Panc1 (cell line): ENCODE measurements around the gene GJB6. TPM values are rescaled to one million over a fixed set of nuclear protein-coding genes. Genes with fewer than 3 reads are reported as not detected.

ENCODE experiments used
- ATAC-seq: fragments of 200-7000 bp; cut with Tn5 transposase; 2 replicates; pipeline ENCODE4 v1.9.1; 2020; ENCODE audit warnings: mild to moderate bottlenecking, moderate library complexity
- BruUV-seq: library from RNA; stranded (reverse); fragments of 400-500 nt; replicated peaks from 2 replicates; lab custom pipeline; 2021; lab: Mats Ljungman, UMichigan
- CTCF ChIA-PET: fragments of 300-600 bp; sonication (Branson Sonifier 250); formaldehyde crosslinking; loops from one replicate; lab custom pipeline; 2022; ENCODE audit warnings: antibody characterized with exemption; lab: Charles Lee
- POLR2A ChIA-PET: fragments of 300-600 bp; sonication (Branson Sonifier 250); formaldehyde crosslinking; loops from one replicate; lab custom pipeline; 2022; ENCODE audit warnings: antibody characterized with exemption; lab: Charles Lee
- DNase-seq: peaks from one replicate; pipeline ENCODE4 v3.0.0-alpha.2; 2010; ENCODE audit warnings: low read depth, low spot score
- H3K27ac ChIP-seq: 2 replicates; pipeline ENCODE4 v1.5.1; 2011; ENCODE audit warnings: mild to moderate bottlenecking, low read length, inconsistent platforms
- H3K27me3 ChIP-seq: fragments of 200-500 bp; sonication (Bioruptor generic); 2 replicates; pipeline ENCODE4 v1.6.0; 2014; ENCODE audit warnings: low read length, inconsistent platforms; ENCODE audit not compliant: control insufficient read depth, insufficient read depth
- H3K36me3 ChIP-seq: fragments of 200-500 bp; sonication (Bioruptor generic); 2 replicates; pipeline ENCODE4 v1.5.1; 2014; ENCODE audit warnings: inconsistent platforms, mild to moderate bottlenecking, low read length, moderate library complexity; ENCODE audit not compliant: control insufficient read depth, insufficient read depth
- H3K4me1 ChIP-seq: 2 replicates; pipeline ENCODE4 v1.5.1; 2011; ENCODE audit warnings: inconsistent platforms, mild to moderate bottlenecking, low read length, moderate library complexity; ENCODE audit not compliant: control insufficient read depth, insufficient read depth
- H3K4me3 ChIP-seq, 2 experiments: 2 replicates each; pipeline ENCODE4 v1.5.1; 2011 to 2012; ENCODE audit warnings: low read depth in 2 of 2, low read length in 2 of 2, mild to moderate bottlenecking in 2 of 2, inconsistent platforms in 1 of 2, moderate library complexity in 1 of 2
- H3K9me3 ChIP-seq: fragments of 200-500 bp; sonication (Bioruptor generic); 2 replicates; pipeline ENCODE4 v1.5.1; 2014; ENCODE audit warnings: low read depth, mild to moderate bottlenecking, inconsistent platforms, low read length, moderate library complexity; ENCODE audit not compliant: control insufficient read depth, insufficient read depth
- CTCF ChIP-seq: fragments of 450-650 bp; IDR thresholded peaks from 2 replicates; pipeline ENCODE4 v1.5.1; 2017; ENCODE audit warnings: mild to moderate bottlenecking
- POLR2AphosphoS5 ChIP-seq: IDR thresholded peaks from 2 replicates; pipeline ENCODE4 v1.6.1; 2012; ENCODE audit warnings: mild to moderate bottlenecking, low read depth, low read length, moderate library complexity
- REST ChIP-seq, 2 experiments: IDR thresholded peaks; 2 replicates each; pipeline ENCODE4 v1.6.1; 2011 to 2012; ENCODE audit warnings: low read depth in 2 of 2, control low read depth in 1 of 2, low read length in 1 of 2, mild to moderate bottlenecking in 1 of 2, moderate library complexity in 1 of 2; ENCODE audit not compliant: insufficient read depth in 1 of 2
- SIN3A ChIP-seq: IDR thresholded peaks from 2 replicates; pipeline ENCODE4 v1.6.1; 2012; ENCODE audit warnings: low read depth, mild to moderate bottlenecking, low read length, moderate library complexity, borderline replicate concordance; ENCODE audit not compliant: insufficient read depth
- TCF7L2 ChIP-seq: IDR thresholded peaks from 2 replicates; pipeline ENCODE4 v1.6.1; 2011; ENCODE audit warnings: mild to moderate bottlenecking, low read depth, low read length, inconsistent platforms
- in situ Hi-C: cut with HindIII; loops from 2 replicates; pipeline ENCODE4 v1.10.0; 2016; ENCODE audit warnings: low sequenced_read_pairs, low pct_unique_long_range_greater_than_20kb
- intact Hi-C: fragments of 100-400 bp; cut with micrococcal nuclease; formaldehyde crosslinking; loops from one replicate; pipeline ENCODE4 v1.10.0; 2022; ENCODE audit not compliant: unreplicated experiment
- total RNA-seq: library from RNA; stranded (reverse); gene quantifications from one replicate; pipeline ENCODE4 v1.2.1, GENCODE V29; 2021; ENCODE audit not compliant: unreplicated experiment

Gene GJB6
- total RNA-seq, 1 experiment from 2014 or later: 6.3 TPM

GRCh38 chr13:20174656-20175405 is 57.3 kb downstream of the GJB6 start:
- intact Hi-C loops: no loop called here
- BruUV-seq: no TSS peak
- Histone ChIP-seq H3K36me3 (no peaks in the 10 kb centered on the region), H3K4me1 (0 out of 2 replicates have a peak, but pooled peaks cover 5% of the 10 kb centered on the region), H3K9me3 (no peaks in the 10 kb centered on the region), H3K27ac (no peak overlapping the region), H3K27me3 (no peaks in the 10 kb centered on the region), H3K4me3 (peak overlapping the region in 1 of 2 experiments; percentile 29; a peak in 2 of 4 replicates)
- peak; percentile 84 for ATAC-seq
- peak; percentile 62 for DNase-seq
- no peak for TF ChIP-seq POLR2AphosphoS5
- TF ChIP-seq REST (IDR thresholded peaks at IDR 0.05; ENCODE audit: insufficient read depth in 1 of 2, low read depth in 2 of 2, low read length in 1 of 2): no peak
- no peak for TF ChIP-seq TCF7L2
- no peak for TF ChIP-seq CTCF
- TF ChIP-seq SIN3A: no peak
- POLR2A ChIA-PET: no interaction called here
- CTCF ChIA-PET: no interaction called here
- in situ Hi-C loops: no loop called here

- no peak overlapping the region for H3K27ac ChIP-seq
- no peaks in the 10 kb centered on the region for H3K27me3 ChIP-seq
- TF ChIP-seq POLR2AphosphoS5 (no peak), CTCF (no peak)
- CTCF ChIA-PET: interaction anchor here (0.6 kb wide), 1 partner anchor 714 kb away, joined by 12 read pairs; no protein-coding TSS in a partner anchor
- no peak overlapping the region for H3K4me3 ChIP-seq
- no peaks in the 10 kb centered on the region for H3K9me3 ChIP-seq
- no peaks in the 10 kb centered on the region for H3K36me3 ChIP-seq
- POLR2A ChIA-PET: no interaction called here
- no TSS peak for BruUV-seq
- 0 out of 2 replicates have a peak, but pooled peaks cover 5% of the 10 kb centered on the region for H3K4me1 ChIP-seq
- in situ Hi-C loops: no loop called here
- intact Hi-C loops: no loop called here
- DNase-seq (no peak), ATAC-seq (no peak)
These were observed 58.9 kb downstream of the GJB6 start for GRCh38 chr13:20173116-20173746.

Other genes starting within 250 kb of the GJB6 start
- 11.6 TPM for gene GJA3, start 71.3 kb downstream of the GJB6 start, total RNA-seq
- 54.2 TPM for gene GJB2, start 39.4 kb downstream of the GJB6 start, total RNA-seq